GM12878 (cell line): Measurements from ENCODE around the gene C2CD5. TPM values are rescaled to one million over a fixed set of nuclear protein-coding genes. Genes with fewer than 3 reads are reported as not detected.

ENCODE experiments used
- ATAC-seq: fragments of 200-7000 bp; cut with Tn5 transposase; 3 replicates; pipeline ENCODE4 v1.9.1; 2020; ENCODE audit warnings: mild to moderate bottlenecking, moderate library complexity
- BruUV-seq: library from RNA; stranded (reverse); fragments of 400-500 nt; replicated peaks from 2 replicates; lab custom pipeline; 2021; lab: Mats Ljungman, UMichigan
- CTCF ChIA-PET: fragments of 300-600 bp; sonication (Branson Sonifier 250); formaldehyde crosslinking; extraction: SDS; loops from one replicate; lab custom pipeline; 2021; ENCODE audit warnings: inconsistent platforms; lab: Yijun Ruan, JAX
- POLR2A ChIA-PET: fragments of 350-600 bp; formaldehyde crosslinking; extraction: SDS; loops from one replicate; lab custom pipeline; 2021; ENCODE audit warnings: inconsistent platforms; lab: Charles Lee
- RAD21 ChIA-PET: fragments of 300-600 bp; sonication (Branson Sonifier 250); formaldehyde crosslinking; loops from one replicate; lab custom pipeline; 2023; ENCODE audit warnings: antibody characterized with exemption; ENCODE audit not compliant: unreplicated experiment; lab: Charles Lee
- SMC1A ChIA-PET: fragments of 300-600 bp; sonication (Branson Sonifier 250); formaldehyde crosslinking; loops from one replicate; lab custom pipeline; 2023; ENCODE audit not compliant: unreplicated experiment, uncharacterized antibody; lab: Charles Lee
- DNase-seq: peaks from one replicate; pipeline ENCODE4 v3.0.0-alpha.2; 2011; ENCODE audit warnings: low read depth, low spot score
- FAIRE-seq: peaks from 3 replicates; lab custom pipeline; 2011; peaks lifted over from hg19 to GRCh38; lab: Jason Lieb, UNC
- H2AFZ ChIP-seq: 2 replicates; pipeline ENCODE4 v1.6.0; 2011; ENCODE audit warnings: low read depth, low read length, control low read depth; ENCODE audit not compliant: control insufficient read depth
- H3K27ac ChIP-seq: 2 replicates; pipeline ENCODE4 v1.5.1; 2011; ENCODE audit warnings: control low read depth; ENCODE audit not compliant: control insufficient read depth, insufficient read depth
- H3K27me3 ChIP-seq, 2 experiments: replicated peaks in 1 of 2; 2 replicates each; pipeline versions ENCODE4 v1.6.0 to v1.6.1; 2011; ENCODE audit warnings: low read length in 1 of 2; ENCODE audit not compliant: control insufficient read depth in 2 of 2, insufficient read depth in 2 of 2
- H3K36me3 ChIP-seq, 2 experiments: 2 replicates each; pipeline ENCODE4 v1.5.1; 2011; ENCODE audit warnings: low read length in 1 of 2; ENCODE audit not compliant: control insufficient read depth in 2 of 2, insufficient read depth in 2 of 2
- H3K4me1 ChIP-seq: 2 replicates; pipeline ENCODE4 v1.6.1; 2011; ENCODE audit warnings: mild to moderate bottlenecking, low read length, moderate library complexity, mixed read lengths; ENCODE audit not compliant: control insufficient read depth, insufficient read depth
- H3K4me2 ChIP-seq: 2 replicates; pipeline ENCODE4 v1.6.0; 2011; ENCODE audit warnings: control low read depth; ENCODE audit not compliant: control insufficient read depth, insufficient read depth
- H3K4me3 ChIP-seq: fragments of 200-600 bp; sonication (generic); 2 replicates; pipeline ENCODE4 v1.5.1; 2016
- H3K79me2 ChIP-seq: 2 replicates; pipeline ENCODE4 v1.6.0; 2011; ENCODE audit warnings: low read length; ENCODE audit not compliant: control insufficient read depth, insufficient read depth
- H3K9ac ChIP-seq: 2 replicates; pipeline ENCODE4 v1.8.0; 2011; ENCODE audit warnings: low read length, control low read depth, mixed read lengths; ENCODE audit not compliant: control insufficient read depth, insufficient read depth
- H3K9me3 ChIP-seq: replicated peaks from 3 replicates; pipeline ENCODE4 v1.5.1; 2011; ENCODE audit warnings: mild to moderate bottlenecking, low read length; ENCODE audit not compliant: control insufficient read depth, insufficient read depth
- H4K20me1 ChIP-seq: 2 replicates; pipeline ENCODE4 v1.6.0; 2011; ENCODE audit not compliant: control insufficient read depth, insufficient read depth
- RB1 ChIP-seq: fragments of 450-650 bp; formaldehyde crosslinking; IDR thresholded peaks from 2 replicates; pipeline ENCODE4 v1.6.1; 2017; ENCODE audit warnings: mild to moderate bottlenecking, borderline replicate concordance
- SUPT20H ChIP-seq: IDR thresholded peaks from 2 replicates; pipeline ENCODE4 v1.6.1; 2011; ENCODE audit warnings: low read depth, mild to moderate bottlenecking, low read length, moderate library complexity, borderline replicate concordance; ENCODE audit not compliant: control insufficient read depth
- ZNF622 ChIP-seq: fragments of 450-650 bp; IDR thresholded peaks from 2 replicates; pipeline ENCODE4 v1.6.1; 2017; ENCODE audit warnings: mild to moderate bottlenecking, inconsistent platforms
- WGBS: methylation state at CpG from one replicate; pipeline ENCODE4 v1.1.6; 2016; ENCODE audit warnings: low lambda C conversion rate; ENCODE audit not compliant: insufficient replicate concordance, insufficient coverage; ENCODE audit errors: missing lambda C conversion rate; 5-methylcytosine and 5-hydroxymethylcytosine counted together
- in situ Hi-C: fragments of 300-500 bp; cut with MboI; formaldehyde crosslinking; loops from 9 replicates; pipeline ENCODE4 v1.14.3; 2018; ENCODE audit warnings: mixed read lengths
- intact Hi-C: fragments of 100-400 bp; cut with micrococcal nuclease; formaldehyde crosslinking; loops from one replicate; pipeline ENCODE4 v1.14.2; 2022; ENCODE audit not compliant: unreplicated experiment
- polyA plus RNA-seq, 11 experiments: library from polyadenylated mRNA; depleted of rRNA in 4 of 11; unstranded in 6 of 11; stranded (reverse) in 5 of 11; fragments of >200 nt; fragmentation: Nextera tagmentation in 4 of 11; fragmentation: Illumina TruSeq in 1 of 11; extraction: Ambion mirVana in 4 of 11; extraction: Trizol in 1 of 11; gene quantifications; 1 replicate in 1 of 11; 2 replicates in 10 of 11; pipeline versions ENCODE4 v1.2.1 to v1.2.3, GENCODE V29; 2011 to 2016; ENCODE audit warnings: inconsistent platforms in 2 of 11, missing spikeins in 2 of 11, low read depth in 1 of 11
- total RNA-seq, 4 experiments: library from RNA; depleted of rRNA in 3 of 4; stranded (reverse); fragments of >200 nt in 3 of 4; fragmentation: Illumina TruSeq in 1 of 4; extraction: Trizol in 1 of 4; gene quantifications; 2 replicates each; pipeline versions ENCODE4 v1.2.1 to v1.2.3, GENCODE V29; 2013 to 2021
- TF ChIP-seq, protein P1 (sequence below): IDR thresholded peaks from 2 replicates; pipeline ENCODE4 v1.6.1; 2011; ENCODE audit warnings: borderline replicate concordance, low read depth, mild to moderate bottlenecking, moderate library complexity, mixed read lengths, low read length; ENCODE audit not compliant: insufficient read depth; ENCODE audit errors: extremely low read length
- TF ChIP-seq, protein P2 (sequence below): IDR thresholded peaks from 2 replicates; pipeline ENCODE4 v1.6.1; 2012; ENCODE audit warnings: low read length, inconsistent platforms

The C2CD5 gene
- total and polyA plus RNA-seq, 10 of the 15 experiments (the other 5 are each of a cell fraction or from before 2014, with no cell fraction given), result 7.7 to 55.0 (median 27.0) TPM

DNA sequence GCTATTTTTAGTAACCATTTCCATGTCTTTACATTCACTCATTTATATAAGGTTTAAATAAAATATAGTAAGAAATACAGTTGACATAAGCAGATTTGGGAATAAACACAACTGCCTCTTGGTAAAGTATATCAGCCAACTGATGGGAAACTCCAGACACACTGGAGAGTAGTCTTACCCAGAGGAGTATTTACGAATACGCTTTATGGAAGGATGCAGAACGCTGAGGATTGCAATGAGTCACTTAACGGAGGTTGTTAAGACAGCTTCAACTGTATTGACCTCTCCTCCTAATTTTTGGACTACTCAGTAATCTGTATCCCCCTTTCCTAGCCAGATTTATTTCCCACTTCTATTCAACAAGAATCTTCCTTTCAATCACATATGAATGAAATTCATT lies 6.0 kb downstream of the C2CD5 start:
- WGBS, result 100% methylated on average over 4 of the region's 4 CpGs
- CTCF ChIA-PET, result interaction anchor here (1.5 kb wide), 1 partner anchor 9 kb away, joined by 4 read pairs; no protein-coding TSS in a partner anchor
- BruUV-seq, result no TSS peak
- Histone ChIP-seq H3K79me2 (peaks cover 17% of the 10 kb centered on the region), H2AFZ (no peak overlapping the region; the same call in 1 of the 2 replicates), H3K4me2 (no peak overlapping the region), H3K9me3 (no peaks in the 10 kb centered on the region; the same call in 2 of the 3 replicates), H3K9ac (no peak overlapping the region), H3K36me3 (no peaks in the 10 kb centered on the region; a peak in 1 of 4 replicates), H3K27me3 (no peaks in the 10 kb centered on the region), H4K20me1 (no peaks in the 10 kb centered on the region), H3K4me1 (peaks cover 7% of the 10 kb centered on the region), H3K27ac (no peak overlapping the region), H3K4me3 (no peak overlapping the region)
- SMC1A ChIA-PET, result no interaction called here
- RAD21 ChIA-PET, result no interaction called here
- in situ Hi-C loops (no loop called here), intact Hi-C loops (no loop called here)
- FAIRE-seq (no peak), DNase-seq (no peak), ATAC-seq (no peak)
- POLR2A ChIA-PET, result no interaction called here
- TF ChIP-seq ZNF622 (no peak), RB1 (no peak), SUPT20H (no peak)
- TF ChIP-seq, protein P1, sequence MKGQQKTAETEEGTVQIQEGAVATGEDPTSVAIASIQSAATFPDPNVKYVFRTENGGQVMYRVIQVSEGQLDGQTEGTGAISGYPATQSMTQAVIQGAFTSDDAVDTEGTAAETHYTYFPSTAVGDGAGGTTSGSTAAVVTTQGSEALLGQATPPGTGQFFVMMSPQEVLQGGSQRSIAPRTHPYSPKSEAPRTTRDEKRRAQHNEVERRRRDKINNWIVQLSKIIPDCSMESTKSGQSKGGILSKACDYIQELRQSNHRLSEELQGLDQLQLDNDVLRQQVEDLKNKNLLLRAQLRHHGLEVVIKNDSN, result no peak
- TF ChIP-seq, protein P2, sequence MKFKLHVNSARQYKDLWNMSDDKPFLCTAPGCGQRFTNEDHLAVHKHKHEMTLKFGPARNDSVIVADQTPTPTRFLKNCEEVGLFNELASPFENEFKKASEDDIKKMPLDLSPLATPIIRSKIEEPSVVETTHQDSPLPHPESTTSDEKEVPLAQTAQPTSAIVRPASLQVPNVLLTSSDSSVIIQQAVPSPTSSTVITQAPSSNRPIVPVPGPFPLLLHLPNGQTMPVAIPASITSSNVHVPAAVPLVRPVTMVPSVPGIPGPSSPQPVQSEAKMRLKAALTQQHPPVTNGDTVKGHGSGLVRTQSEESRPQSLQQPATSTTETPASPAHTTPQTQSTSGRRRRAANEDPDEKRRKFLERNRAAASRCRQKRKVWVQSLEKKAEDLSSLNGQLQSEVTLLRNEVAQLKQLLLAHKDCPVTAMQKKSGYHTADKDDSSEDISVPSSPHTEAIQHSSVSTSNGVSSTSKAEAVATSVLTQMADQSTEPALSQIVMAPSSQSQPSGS, result no peak
- TF ChIP-seq, all 136 proteins: peak for 0
